ENCODE results near the gene ASXL3.

GRCh38 chr18:33558529-33558928 is 19.5 kb upstream of the ASXL3 start:
- no peak for TF ChIP-seq EZH2 (IDR thresholded peaks at IDR 0.05; ENCODE audit: borderline replicate concordance, low read depth, low read length, severe bottlenecking)
- TF ChIP-seq, protein P1, sequence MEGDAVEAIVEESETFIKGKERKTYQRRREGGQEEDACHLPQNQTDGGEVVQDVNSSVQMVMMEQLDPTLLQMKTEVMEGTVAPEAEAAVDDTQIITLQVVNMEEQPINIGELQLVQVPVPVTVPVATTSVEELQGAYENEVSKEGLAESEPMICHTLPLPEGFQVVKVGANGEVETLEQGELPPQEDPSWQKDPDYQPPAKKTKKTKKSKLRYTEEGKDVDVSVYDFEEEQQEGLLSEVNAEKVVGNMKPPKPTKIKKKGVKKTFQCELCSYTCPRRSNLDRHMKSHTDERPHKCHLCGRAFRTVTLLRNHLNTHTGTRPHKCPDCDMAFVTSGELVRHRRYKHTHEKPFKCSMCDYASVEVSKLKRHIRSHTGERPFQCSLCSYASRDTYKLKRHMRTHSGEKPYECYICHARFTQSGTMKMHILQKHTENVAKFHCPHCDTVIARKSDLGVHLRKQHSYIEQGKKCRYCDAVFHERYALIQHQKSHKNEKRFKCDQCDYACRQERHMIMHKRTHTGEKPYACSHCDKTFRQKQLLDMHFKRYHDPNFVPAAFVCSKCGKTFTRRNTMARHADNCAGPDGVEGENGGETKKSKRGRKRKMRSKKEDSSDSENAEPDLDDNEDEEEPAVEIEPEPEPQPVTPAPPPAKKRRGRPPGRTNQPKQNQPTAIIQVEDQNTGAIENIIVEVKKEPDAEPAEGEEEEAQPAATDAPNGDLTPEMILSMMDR (IDR thresholded peaks at IDR 0.05; ENCODE audit: borderline replicate concordance, extremely low read depth, low read length, poor library complexity, severe bottlenecking) = no peak
